A549 (cell line): ENCODE results near the gene GNG4.

Source experiments
- CTCF ChIP-seq: fragments of >200 bp; sonication (Bioruptor Twin); formaldehyde crosslinking; IDR thresholded peaks from 3 replicates; pipeline ENCODE4 v1.5.1; 2016
- GATA3 ChIP-seq: IDR thresholded peaks from 2 replicates; pipeline ENCODE4 v1.6.1; 2012; ENCODE audit warnings: borderline replicate concordance
- MYC ChIP-seq: IDR thresholded peaks from 2 replicates; pipeline ENCODE4 v1.6.1; 2012; ENCODE audit warnings: mild to moderate bottlenecking, inconsistent platforms, low read length, improper control_type of control experiment, borderline replicate concordance
- TF ChIP-seq, protein P1 (sequence below): fragments of 250-450 bp; sonication (Bioruptor Pico); IDR thresholded peaks from 2 replicates; pipeline ENCODE4 v1.5.0; 2020; ENCODE audit warnings: low read depth, mild to moderate bottlenecking, moderate library complexity
- TF ChIP-seq, protein P2 (sequence below): fragments of >200 bp; sonication (Bioruptor Twin); formaldehyde crosslinking; IDR thresholded peaks from 3 replicates; pipeline ENCODE4 v1.6.1; 2016
- TF ChIP-seq, protein P3 (sequence below): fragments of 200-600 bp; sonication (generic); IDR thresholded peaks from 2 replicates; pipeline ENCODE4 v1.6.1; 2016; ENCODE audit warnings: antibody characterized with exemption, mild to moderate bottlenecking, moderate library complexity

DNA sequence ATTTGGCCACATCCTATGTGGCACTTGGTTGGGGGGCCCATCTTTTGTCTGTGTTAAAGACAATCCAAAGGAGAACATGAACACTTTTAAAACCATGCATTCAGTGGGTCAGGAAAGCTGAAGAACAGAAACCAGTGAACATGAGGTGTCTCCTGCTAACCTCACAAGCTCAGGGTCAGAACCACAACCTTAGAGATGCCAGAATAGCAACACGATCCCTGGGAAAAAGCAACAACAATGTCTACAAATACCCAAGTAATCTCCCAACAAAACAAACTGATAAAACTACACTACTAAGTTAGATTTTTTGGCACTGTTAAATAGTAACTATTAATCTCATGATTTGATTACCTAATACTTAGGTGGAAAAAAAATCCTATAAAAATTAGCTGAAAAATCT lies 34.1 kb upstream of the GNG4 start:
- TF ChIP-seq, protein P1, sequence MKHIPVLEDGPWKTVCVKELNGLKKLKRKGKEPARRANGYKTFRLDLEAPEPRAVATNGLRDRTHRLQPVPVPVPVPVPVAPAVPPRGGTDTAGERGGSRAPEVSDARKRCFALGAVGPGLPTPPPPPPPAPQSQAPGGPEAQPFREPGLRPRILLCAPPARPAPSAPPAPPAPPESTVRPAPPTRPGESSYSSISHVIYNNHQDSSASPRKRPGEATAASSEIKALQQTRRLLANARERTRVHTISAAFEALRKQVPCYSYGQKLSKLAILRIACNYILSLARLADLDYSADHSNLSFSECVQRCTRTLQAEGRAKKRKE = no peak
- TF ChIP-seq GATA3 (no peak), CTCF (no peak), MYC (no peak)
- TF ChIP-seq, protein P2, sequence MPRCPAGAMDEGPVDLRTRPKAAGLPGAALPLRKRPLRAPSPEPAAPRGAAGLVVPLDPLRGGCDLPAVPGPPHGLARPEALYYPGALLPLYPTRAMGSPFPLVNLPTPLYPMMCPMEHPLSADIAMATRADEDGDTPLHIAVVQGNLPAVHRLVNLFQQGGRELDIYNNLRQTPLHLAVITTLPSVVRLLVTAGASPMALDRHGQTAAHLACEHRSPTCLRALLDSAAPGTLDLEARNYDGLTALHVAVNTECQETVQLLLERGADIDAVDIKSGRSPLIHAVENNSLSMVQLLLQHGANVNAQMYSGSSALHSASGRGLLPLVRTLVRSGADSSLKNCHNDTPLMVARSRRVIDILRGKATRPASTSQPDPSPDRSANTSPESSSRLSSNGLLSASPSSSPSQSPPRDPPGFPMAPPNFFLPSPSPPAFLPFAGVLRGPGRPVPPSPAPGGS = no peak
- TF ChIP-seq, protein P3, sequence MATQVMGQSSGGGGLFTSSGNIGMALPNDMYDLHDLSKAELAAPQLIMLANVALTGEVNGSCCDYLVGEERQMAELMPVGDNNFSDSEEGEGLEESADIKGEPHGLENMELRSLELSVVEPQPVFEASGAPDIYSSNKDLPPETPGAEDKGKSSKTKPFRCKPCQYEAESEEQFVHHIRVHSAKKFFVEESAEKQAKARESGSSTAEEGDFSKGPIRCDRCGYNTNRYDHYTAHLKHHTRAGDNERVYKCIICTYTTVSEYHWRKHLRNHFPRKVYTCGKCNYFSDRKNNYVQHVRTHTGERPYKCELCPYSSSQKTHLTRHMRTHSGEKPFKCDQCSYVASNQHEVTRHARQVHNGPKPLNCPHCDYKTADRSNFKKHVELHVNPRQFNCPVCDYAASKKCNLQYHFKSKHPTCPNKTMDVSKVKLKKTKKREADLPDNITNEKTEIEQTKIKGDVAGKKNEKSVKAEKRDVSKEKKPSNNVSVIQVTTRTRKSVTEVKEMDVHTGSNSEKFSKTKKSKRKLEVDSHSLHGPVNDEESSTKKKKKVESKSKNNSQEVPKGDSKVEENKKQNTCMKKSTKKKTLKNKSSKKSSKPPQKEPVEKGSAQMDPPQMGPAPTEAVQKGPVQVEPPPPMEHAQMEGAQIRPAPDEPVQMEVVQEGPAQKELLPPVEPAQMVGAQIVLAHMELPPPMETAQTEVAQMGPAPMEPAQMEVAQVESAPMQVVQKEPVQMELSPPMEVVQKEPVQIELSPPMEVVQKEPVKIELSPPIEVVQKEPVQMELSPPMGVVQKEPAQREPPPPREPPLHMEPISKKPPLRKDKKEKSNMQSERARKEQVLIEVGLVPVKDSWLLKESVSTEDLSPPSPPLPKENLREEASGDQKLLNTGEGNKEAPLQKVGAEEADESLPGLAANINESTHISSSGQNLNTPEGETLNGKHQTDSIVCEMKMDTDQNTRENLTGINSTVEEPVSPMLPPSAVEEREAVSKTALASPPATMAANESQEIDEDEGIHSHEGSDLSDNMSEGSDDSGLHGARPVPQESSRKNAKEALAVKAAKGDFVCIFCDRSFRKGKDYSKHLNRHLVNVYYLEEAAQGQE = no peak
